HepG2 (cell line): Measurements from ENCODE around the gene RHO. TPM values are rescaled to one million over a fixed set of nuclear protein-coding genes. Genes with fewer than 3 reads are reported as not detected.

Experiments
- ATAC-seq: fragments of 200-7000 bp; cut with Tn5 transposase; 3 replicates; pipeline ENCODE4 v1.9.1; 2020; ENCODE audit warnings: mild to moderate bottlenecking, moderate library complexity
- BruUV-seq: library from RNA; stranded (reverse); fragments of 400-500 nt; replicated peaks from 2 replicates; lab custom pipeline; 2021; lab: Mats Ljungman, UMichigan
- CTCF ChIA-PET: fragments of 300-600 bp; formaldehyde crosslinking; extraction: SDS; loops from one replicate; lab custom pipeline; 2021; ENCODE audit warnings: low total read pairs, inconsistent platforms, low intra/inter-chr PET ratio; lab: Yijun Ruan, JAX
- POLR2A ChIA-PET: fragments of 350-600 bp; sonication (Branson Sonifier 250); formaldehyde crosslinking; loops from one replicate; lab custom pipeline; 2020; ENCODE audit warnings: antibody characterized with exemption, inconsistent platforms; lab: Yijun Ruan, JAX
- DNase-seq: peaks from one replicate; pipeline ENCODE4 v3.0.0-alpha.2; 2015; ENCODE audit warnings: low spot score
- FAIRE-seq: peaks from 3 replicates; lab custom pipeline; 2011; peaks lifted over from hg19 to GRCh38; lab: Jason Lieb, UNC
- H2AFZ ChIP-seq: one replicate; pipeline ENCODE4 v1.6.1; 2011; ENCODE audit warnings: low read length, inconsistent platforms
- H3K27ac ChIP-seq: fragments of 300-600 bp; 3 replicates; pipeline ENCODE4 v1.8.0; 2011; ENCODE audit warnings: mixed run types, mild to moderate bottlenecking, mixed read lengths, low read length, inconsistent platforms; ENCODE audit not compliant: insufficient read depth; ENCODE audit errors: extremely low read length
- H3K27me3 ChIP-seq, 2 experiments: fragments of 200-600 bp in 1 of 2; 2 replicates in 1 of 2; 3 replicates in 1 of 2; pipeline versions ENCODE4 v1.6.0 to v1.8.0; 2011; ENCODE audit warnings: low read length in 2 of 2, mild to moderate bottlenecking in 2 of 2, moderate library complexity in 2 of 2, inconsistent platforms in 1 of 2; ENCODE audit not compliant: insufficient read depth in 2 of 2, control insufficient read depth in 1 of 2
- H3K36me3 ChIP-seq, 2 experiments: fragments of 200-600 bp in 1 of 2; replicated peaks in 1 of 2; 2 replicates in 1 of 2; 3 replicates in 1 of 2; pipeline versions ENCODE4 v1.5.1 to v1.8.0; 2011; ENCODE audit warnings: low read length in 2 of 2, inconsistent platforms in 1 of 2; ENCODE audit not compliant: insufficient read depth in 2 of 2, control insufficient read depth in 1 of 2
- H3K4me1 ChIP-seq: 2 replicates; pipeline ENCODE4 v1.5.1; 2012; ENCODE audit warnings: low read length, inconsistent platforms; ENCODE audit not compliant: insufficient read depth
- H3K4me2 ChIP-seq: 2 replicates; pipeline ENCODE4 v1.6.0; 2011; ENCODE audit warnings: low read depth, low read length, inconsistent platforms
- H3K4me3 ChIP-seq, 3 experiments: fragments of 200-600 bp in 1 of 3; sonication (generic), shearing (Covaris generic) in 1 of 3; replicated peaks in 1 of 3; 2 replicates each; pipeline ENCODE4 v1.5.1; 2011 to 2016; ENCODE audit warnings: low read length in 3 of 3, inconsistent platforms in 2 of 3, low read depth in 2 of 3, mild to moderate bottlenecking in 2 of 3, control low read depth in 1 of 3, mixed read lengths in 1 of 3; ENCODE audit not compliant: insufficient read depth in 1 of 3
- H3K79me2 ChIP-seq: one replicate; pipeline ENCODE4 v1.6.1; 2011; ENCODE audit warnings: low read length, inconsistent platforms; ENCODE audit not compliant: insufficient read depth
- H3K9ac ChIP-seq: 2 replicates; pipeline ENCODE4 v1.6.0; 2011; ENCODE audit warnings: mild to moderate bottlenecking, low read depth, low read length, inconsistent platforms; ENCODE audit not compliant: insufficient read depth
- H3K9me3 ChIP-seq: 2 replicates; pipeline ENCODE4 v1.5.1; 2012; ENCODE audit warnings: mild to moderate bottlenecking, low read length
- H4K20me1 ChIP-seq: 2 replicates; pipeline ENCODE4 v1.6.0; 2011; ENCODE audit warnings: inconsistent platforms, mild to moderate bottlenecking, low read length, moderate library complexity; ENCODE audit not compliant: insufficient read depth
- ATF7-NPFF ChIP-seq: sonication (generic); formaldehyde crosslinking; IDR thresholded peaks from 2 replicates; pipeline ENCODE4 v1.8.1; 2023; ENCODE audit warnings: mild to moderate bottlenecking, low read depth, missing genetic modification reagents, moderate library complexity
- BCL6 ChIP-seq: IDR thresholded peaks from 2 replicates; pipeline ENCODE4 v1.6.1; 2016; ENCODE audit warnings: missing genetic modification reagents, missing compliant biosample characterization
- CREM ChIP-seq, 2 experiments: sonication (generic) in 1 of 2; formaldehyde crosslinking in 1 of 2; IDR thresholded peaks; 2 replicates each; pipeline versions ENCODE4 v1.4.0 to v1.6.1; 2016 to 2020; ENCODE audit warnings: antibody characterized with exemption in 1 of 2, mild to moderate bottlenecking in 1 of 2, missing genetic modification reagents in 1 of 2
- ELF4 ChIP-seq: sonication (generic); formaldehyde crosslinking; IDR thresholded peaks from 2 replicates; pipeline ENCODE4 v1.5.0; 2020; ENCODE audit warnings: missing genetic modification reagents, mild to moderate bottlenecking, moderate library complexity, borderline replicate concordance
- FOSL2 ChIP-seq: sonication (generic); formaldehyde crosslinking; IDR thresholded peaks from 2 replicates; pipeline ENCODE4 v1.4.0; 2020; ENCODE audit warnings: missing genetic modification reagents
- JDP2 ChIP-seq: sonication (generic); formaldehyde crosslinking; IDR thresholded peaks from 2 replicates; pipeline ENCODE4 v1.8.1; 2022; ENCODE audit warnings: missing genetic modification reagents, borderline replicate concordance
- JUN ChIP-seq: sonication (generic); formaldehyde crosslinking; IDR thresholded peaks from 2 replicates; pipeline ENCODE4 v1.4.0; 2020; ENCODE audit warnings: mild to moderate bottlenecking, missing genetic modification reagents
- KLF11 ChIP-seq: IDR thresholded peaks from 2 replicates; pipeline ENCODE4 v1.6.1; 2016; ENCODE audit warnings: missing compliant biosample characterization
- POGZ ChIP-seq: sonication (generic); formaldehyde crosslinking; IDR thresholded peaks from 2 replicates; pipeline ENCODE4 v1.4.0; 2020; ENCODE audit warnings: mild to moderate bottlenecking, missing genetic modification reagents
- TBL1XR1 ChIP-seq: fragments of 150-350 bp; IDR thresholded peaks from 2 replicates; pipeline ENCODE4 v1.6.1; 2014; ENCODE audit warnings: borderline replicate concordance, low read length; ENCODE audit not compliant: partially characterized antibody
- ZFYVE20 ChIP-seq: sonication (generic); formaldehyde crosslinking; IDR thresholded peaks from 2 replicates; pipeline ENCODE4 v1.8.0; 2023; ENCODE audit warnings: low read depth, mild to moderate bottlenecking, moderate library complexity, missing genetic modification reagents, borderline replicate concordance
- ZNF749 ChIP-seq: sonication (generic); formaldehyde crosslinking; IDR thresholded peaks from 2 replicates; pipeline ENCODE4 v1.8.0; 2022; ENCODE audit warnings: mild to moderate bottlenecking, missing genetic modification reagents, moderate library complexity, borderline replicate concordance
- ZNF839 ChIP-seq: sonication (generic); formaldehyde crosslinking; IDR thresholded peaks from 2 replicates; pipeline ENCODE4 v1.4.0; 2020; ENCODE audit warnings: missing genetic modification reagents, mild to moderate bottlenecking, borderline replicate concordance
- WGBS: methylation state at CpG from one replicate; pipeline ENCODE4 v1.1.6; 2017; ENCODE audit warnings: low lambda C conversion rate; 5-methylcytosine and 5-hydroxymethylcytosine counted together
- in situ Hi-C: cut with HindIII; loops from 2 replicates; pipeline ENCODE4 v1.10.0; 2017; ENCODE audit warnings: low pct_unique_long_range_greater_than_20kb; ENCODE audit not compliant: extremely low pct_ligation_motif_present
- intact Hi-C: fragments of 100-400 bp; cut with micrococcal nuclease; formaldehyde crosslinking; loops from one replicate; pipeline ENCODE4 v1.10.0; 2022; ENCODE audit not compliant: unreplicated experiment
- polyA plus RNA-seq, 8 experiments: library from polyadenylated mRNA; depleted of rRNA in 3 of 8; stranded (reverse) in 7 of 8; unstranded in 1 of 8; fragments of >200 nt; fragmentation: Illumina TruSeq in 4 of 8; extraction: Trizol in 4 of 8; gene quantifications; 2 replicates each; pipeline versions ENCODE4 v1.2.1 to v1.2.3, GENCODE V29; 2011 to 2016; ENCODE audit warnings: low read depth in 4 of 8, missing spikeins in 1 of 8, mixed read lengths in 1 of 8; ENCODE audit not compliant: insufficient read depth in 1 of 8
- total RNA-seq, 5 experiments: library from RNA; depleted of rRNA; stranded (reverse); fragments of >200 nt; fragmentation: Illumina TruSeq; extraction: Trizol; gene quantifications; 2 replicates each; pipeline ENCODE4 v1.2.3, GENCODE V29; 2016; ENCODE audit warnings: low read depth in 1 of 5
- TF ChIP-seq, protein P1 (sequence below): sonication (generic); formaldehyde crosslinking; IDR thresholded peaks from 2 replicates; pipeline ENCODE4 v1.4.0; 2020; ENCODE audit warnings: mild to moderate bottlenecking, missing genetic modification reagents
- TF ChIP-seq, protein P2 (sequence below): sonication (generic); formaldehyde crosslinking; conservative IDR thresholded peaks from 2 replicates; pipeline ENCODE4 v1.4.0; 2020; ENCODE audit warnings: missing genetic modification reagents
- TF ChIP-seq, protein P3 (sequence below): sonication (generic); formaldehyde crosslinking; IDR thresholded peaks from 2 replicates; pipeline ENCODE4 v1.4.0; 2020; ENCODE audit warnings: missing genetic modification reagents, borderline replicate concordance

RHO gene
- total and polyA plus RNA-seq, 2 of the 13 experiments (the other 11 are each of a cell fraction or from before 2014, with no cell fraction given) = not detected

DNA sequence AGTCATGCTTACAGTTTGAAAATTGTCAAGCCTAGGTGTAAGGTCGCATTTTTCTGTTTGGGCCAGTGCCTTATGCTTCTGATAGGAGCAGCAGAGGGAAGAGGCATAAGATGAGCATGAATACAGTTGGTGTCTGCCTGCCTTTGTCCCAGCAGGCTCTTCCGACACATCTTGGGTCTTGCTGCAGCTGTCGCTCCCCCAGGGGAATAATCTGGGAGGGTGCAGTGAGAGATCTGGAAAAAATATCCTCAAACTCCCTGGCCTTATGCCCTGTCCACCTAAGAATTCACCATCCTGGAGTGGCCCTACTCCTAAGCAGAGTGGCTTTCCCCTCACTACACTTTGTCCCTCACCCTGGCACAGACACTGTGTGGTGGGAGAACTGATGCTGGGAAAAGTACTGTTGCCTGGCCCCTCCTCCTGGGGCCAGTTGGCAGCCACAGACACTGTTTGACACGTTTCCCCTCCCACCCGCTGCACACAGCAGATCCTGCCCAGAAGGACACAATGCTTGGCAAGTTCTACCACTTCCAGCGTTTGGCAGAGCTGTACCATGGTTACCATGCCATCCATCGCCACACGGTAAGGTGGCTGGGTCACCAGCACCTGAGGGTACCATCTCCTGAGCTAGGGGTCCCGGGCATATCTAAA lies 21.1 kb upstream of the RHO start:
- Histone ChIP-seq H3K27ac (no peak overlapping the region), H3K36me3 (peaks cover 8% of the 10 kb centered on the region in 2 experiments; a peak in 2 of 5 replicates), H3K79me2 (no peaks in the 10 kb centered on the region), H3K4me2 (no peak overlapping the region), H4K20me1 (no peaks in the 10 kb centered on the region), H3K9me3 (no peaks in the 10 kb centered on the region), H2AFZ (no peak overlapping the region), H3K27me3 (no peaks in the 10 kb centered on the region), H3K4me3 (no peak overlapping the region)
- FAIRE-seq (no peak), DNase-seq (no peak)
- POLR2A ChIA-PET = no interaction called here
- no TSS peak for BruUV-seq
- intact Hi-C loops = no loop called here
- 85% methylated on average over 9 of the region's 9 CpGs for WGBS
- in situ Hi-C loops = no loop called here
- TF ChIP-seq JDP2 = no peak
- no peak for TF ChIP-seq JUN (CRISPR knock-in tag)
- TF ChIP-seq ATF7-NPFF = no peak
- TF ChIP-seq TBL1XR1 = no peak
- TF ChIP-seq, protein P1, sequence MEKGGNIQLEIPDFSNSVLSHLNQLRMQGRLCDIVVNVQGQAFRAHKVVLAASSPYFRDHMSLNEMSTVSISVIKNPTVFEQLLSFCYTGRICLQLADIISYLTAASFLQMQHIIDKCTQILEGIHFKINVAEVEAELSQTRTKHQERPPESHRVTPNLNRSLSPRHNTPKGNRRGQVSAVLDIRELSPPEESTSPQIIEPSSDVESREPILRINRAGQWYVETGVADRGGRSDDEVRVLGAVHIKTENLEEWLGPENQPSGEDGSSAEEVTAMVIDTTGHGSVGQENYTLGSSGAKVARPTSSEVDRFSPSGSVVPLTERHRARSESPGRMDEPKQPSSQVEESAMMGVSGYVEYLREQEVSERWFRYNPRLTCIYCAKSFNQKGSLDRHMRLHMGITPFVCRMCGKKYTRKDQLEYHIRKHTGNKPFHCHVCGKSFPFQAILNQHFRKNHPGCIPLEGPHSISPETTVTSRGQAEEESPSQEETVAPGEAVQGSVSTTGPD = no peak
- TF ChIP-seq, protein P2, sequence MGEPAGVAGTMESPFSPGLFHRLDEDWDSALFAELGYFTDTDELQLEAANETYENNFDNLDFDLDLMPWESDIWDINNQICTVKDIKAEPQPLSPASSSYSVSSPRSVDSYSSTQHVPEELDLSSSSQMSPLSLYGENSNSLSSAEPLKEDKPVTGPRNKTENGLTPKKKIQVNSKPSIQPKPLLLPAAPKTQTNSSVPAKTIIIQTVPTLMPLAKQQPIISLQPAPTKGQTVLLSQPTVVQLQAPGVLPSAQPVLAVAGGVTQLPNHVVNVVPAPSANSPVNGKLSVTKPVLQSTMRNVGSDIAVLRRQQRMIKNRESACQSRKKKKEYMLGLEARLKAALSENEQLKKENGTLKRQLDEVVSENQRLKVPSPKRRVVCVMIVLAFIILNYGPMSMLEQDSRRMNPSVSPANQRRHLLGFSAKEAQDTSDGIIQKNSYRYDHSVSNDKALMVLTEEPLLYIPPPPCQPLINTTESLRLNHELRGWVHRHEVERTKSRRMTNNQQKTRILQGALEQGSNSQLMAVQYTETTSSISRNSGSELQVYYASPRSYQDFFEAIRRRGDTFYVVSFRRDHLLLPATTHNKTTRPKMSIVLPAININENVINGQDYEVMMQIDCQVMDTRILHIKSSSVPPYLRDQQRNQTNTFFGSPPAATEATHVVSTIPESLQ (CRISPR knock-in tag) = no peak
- TF ChIP-seq, protein P3, sequence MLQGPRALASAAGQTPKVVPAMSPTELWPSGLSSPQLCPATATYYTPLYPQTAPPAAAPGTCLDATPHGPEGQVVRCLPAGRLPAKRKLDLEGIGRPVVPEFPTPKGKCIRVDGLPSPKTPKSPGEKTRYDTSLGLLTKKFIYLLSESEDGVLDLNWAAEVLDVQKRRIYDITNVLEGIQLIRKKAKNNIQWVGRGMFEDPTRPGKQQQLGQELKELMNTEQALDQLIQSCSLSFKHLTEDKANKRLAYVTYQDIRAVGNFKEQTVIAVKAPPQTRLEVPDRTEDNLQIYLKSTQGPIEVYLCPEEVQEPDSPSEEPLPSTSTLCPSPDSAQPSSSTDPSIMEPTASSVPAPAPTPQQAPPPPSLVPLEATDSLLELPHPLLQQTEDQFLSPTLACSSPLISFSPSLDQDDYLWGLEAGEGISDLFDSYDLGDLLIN (CRISPR knock-in tag) = no peak
- TF ChIP-seq KLF11 = no peak
- no peak for TF ChIP-seq ZNF749 (CRISPR knock-in tag)
- no peak for TF ChIP-seq ZFYVE20 (CRISPR knock-in tag)
- no peak for TF ChIP-seq CREM (IDR thresholded peaks at IDR 0.05)
- no peak for TF ChIP-seq CREM (CRISPR knock-in tag; IDR thresholded peaks at IDR 0.05)
- no peak for TF ChIP-seq ZNF839
- no peak for TF ChIP-seq FOSL2
- no peak for TF ChIP-seq POGZ (CRISPR knock-in tag)
- no peak for TF ChIP-seq ELF4 (CRISPR knock-in tag)
- TF ChIP-seq BCL6 (CRISPR knock-in tag) = no peak
- TF ChIP-seq, all 625 proteins: peak for 0
- H3K4me1 ChIP-seq = peaks cover 14% of the 10 kb centered on the region
- ATAC-seq = no peak
- no peak overlapping the region for H3K9ac ChIP-seq
- CTCF ChIA-PET = no interaction called here
